Adrenal gland (tissue), 12 donors: ENCODE data around the gene ARAP1. TPM values are rescaled to one million over a fixed set of nuclear protein-coding genes. Genes with fewer than 3 reads are reported as not detected.

Experiments used
- DNase-seq, 7 donors: peaks; one replicate each; pipeline ENCODE4 v3.0.0-alpha.2; 2019 to 2020
- H3K27ac ChIP-seq, 5 donors: fragments of 200-600 bp; sonication (generic) in 4 of 5; 1 replicate in 3 of 5; 2 replicates in 2 of 5; pipeline versions ENCODE4 v1.5.1 to v1.8.0; 2016 to 2020; ENCODE audit warnings: mild to moderate bottlenecking in 1 of 5
- H3K27me3 ChIP-seq: fragments of 200-600 bp; 2 replicates; pipeline ENCODE4 v1.8.0; 2021
- H3K36me3 ChIP-seq, 2 donors: fragments of 200-600 bp; replicated peaks in 1 of 2; 1 replicate in 1 of 2; 2 replicates in 1 of 2; pipeline versions ENCODE4 v1.5.1 to v1.8.0; 2018 to 2022
- H3K4me1 ChIP-seq, 2 donors: fragments of 200-600 bp; replicated peaks in 1 of 2; 1 replicate in 1 of 2; 2 replicates in 1 of 2; pipeline versions ENCODE4 v1.5.1 to v1.8.0; 2018 to 2021
- H3K4me3 ChIP-seq, 4 donors: fragments of 200-600 bp; sonication (generic) in 3 of 4; one replicate each; pipeline ENCODE4 v1.5.1; 2016 to 2018
- H3K9me3 ChIP-seq, 3 donors: fragments of 200-600 bp; sonication (generic) in 1 of 3; replicated peaks in 1 of 3; 1 replicate in 2 of 3; 2 replicates in 1 of 3; pipeline versions ENCODE4 v1.5.1 to v1.8.0; 2016 to 2021
- POLR2A ChIP-seq, 2 donors: fragments of 450-650 bp; IDR thresholded peaks; one replicate each; pipeline ENCODE4 v1.6.1; 2017; ENCODE audit warnings: antibody characterized with exemption in 2 of 2, mild to moderate bottlenecking in 2 of 2, moderate library complexity in 1 of 2
- WGBS, 4 donors: extraction: QIAGEN DNeasy Blood & Tissue Kit in 2 of 4; methylation state at CpG; one replicate each; pipeline versions ENCODE4 v1.1.5 to v1.1.7; 2013 to 2017; 5-methylcytosine and 5-hydroxymethylcytosine counted together
- intact Hi-C, 2 donors: fragments of 100-400 bp; cut with DNase I; formaldehyde crosslinking; loops; one replicate each; pipeline versions ENCODE4 v1.14.1 to v1.15.0; 2022 to 2023
- polyA plus RNA-seq, 3 donors: library from polyadenylated mRNA; stranded (reverse); fragments of 200-250 nt in 2 of 3; fragments of 350-450 nt in 1 of 3; fragmentation: Illumina TruSeq in 1 of 3; extraction: RNeasy Lipid Tissue Mini Kit (QIAGEN cat#74804) in 1 of 3; gene quantifications; one replicate each; pipeline ENCODE4 v1.2.3, GENCODE V29; 2013 to 2014
- total RNA-seq, 9 donors: library from RNA; depleted of rRNA in 4 of 9; stranded (reverse); fragments of >200 nt in 4 of 9; fragments of 120-200 nt in 1 of 9; fragmentation: NEBNext Ultra II Directional in 1 of 9; extraction: Animal tissue kit (Norgen Biotek cat#: 25700) in 1 of 9; gene quantifications; one replicate each; pipeline versions ENCODE4 v1.1.0 to v1.2.4, GENCODE V29; 2013 to 2023
- TF ChIP-seq, protein P1 (sequence below), 6 experiments: fragments of 450-650 bp in 4 of 6; fragments of 200-600 bp in 2 of 6; sonication (generic) in 1 of 6; IDR thresholded peaks; 1 replicate in 5 of 6; 2 replicates in 1 of 6; pipeline versions ENCODE4 v1.5.1 to v1.8.0; 2016 to 2021; ENCODE audit warnings: antibody characterized with exemption in 6 of 6, mild to moderate bottlenecking in 2 of 6, moderate library complexity in 1 of 6
- donor health status: healthy with polysubstance abuse.
- donor health status: Bipolar disorder and iron deficiency.
- donor health status: DM: yes; HTN: yes; CAD: no.
- donor health status: DM: no; HTN: no; CAD: no.
- donor health status: DM: no; HTN: no; CAD: no.
- donor health status: DM: yes; HTN: yes; CAD: no.

ARAP1 gene
- total and polyA plus RNA-seq, 12 donors: 30.0 to 217 (median 149) TPM

DNA sequence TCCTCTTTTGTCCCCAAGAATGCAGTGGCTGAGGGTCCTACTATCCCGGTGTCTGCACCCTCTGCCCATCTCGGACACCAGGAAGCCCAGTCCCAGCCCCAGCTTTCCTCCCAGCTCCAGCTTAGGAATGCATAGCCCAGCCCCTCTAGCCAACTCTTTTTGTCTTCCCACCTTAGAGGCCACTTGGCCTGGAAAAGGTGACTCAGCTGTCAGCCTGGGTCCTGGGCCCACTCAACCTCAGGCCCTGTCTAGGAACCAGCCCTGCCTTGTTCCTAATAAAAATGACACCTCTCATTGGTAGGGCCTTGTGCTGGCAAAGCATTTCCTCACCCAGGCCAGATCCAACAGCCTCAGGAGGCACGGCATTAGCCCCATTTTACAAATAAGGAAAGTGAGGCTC is 106.2 kb downstream of the ARAP1 start:
- H3K9me3 ChIP-seq: no peaks in the 10 kb centered on the region
- H3K36me3 ChIP-seq: no peaks in the 10 kb centered on the region
- no peaks in the 10 kb centered on the region for H3K27me3 ChIP-seq
- 93 to 98% (median 96%) methylated on average over 3 of the region's 3 CpGs for WGBS, 4 donors
- no peak for DNase-seq
- peaks cover 13 to 14% of the 10 kb centered on the region in 2 donors for H3K4me1 ChIP-seq
- no peak for TF ChIP-seq POLR2A (IDR thresholded peaks at IDR 0.05)
- TF ChIP-seq, protein P1, sequence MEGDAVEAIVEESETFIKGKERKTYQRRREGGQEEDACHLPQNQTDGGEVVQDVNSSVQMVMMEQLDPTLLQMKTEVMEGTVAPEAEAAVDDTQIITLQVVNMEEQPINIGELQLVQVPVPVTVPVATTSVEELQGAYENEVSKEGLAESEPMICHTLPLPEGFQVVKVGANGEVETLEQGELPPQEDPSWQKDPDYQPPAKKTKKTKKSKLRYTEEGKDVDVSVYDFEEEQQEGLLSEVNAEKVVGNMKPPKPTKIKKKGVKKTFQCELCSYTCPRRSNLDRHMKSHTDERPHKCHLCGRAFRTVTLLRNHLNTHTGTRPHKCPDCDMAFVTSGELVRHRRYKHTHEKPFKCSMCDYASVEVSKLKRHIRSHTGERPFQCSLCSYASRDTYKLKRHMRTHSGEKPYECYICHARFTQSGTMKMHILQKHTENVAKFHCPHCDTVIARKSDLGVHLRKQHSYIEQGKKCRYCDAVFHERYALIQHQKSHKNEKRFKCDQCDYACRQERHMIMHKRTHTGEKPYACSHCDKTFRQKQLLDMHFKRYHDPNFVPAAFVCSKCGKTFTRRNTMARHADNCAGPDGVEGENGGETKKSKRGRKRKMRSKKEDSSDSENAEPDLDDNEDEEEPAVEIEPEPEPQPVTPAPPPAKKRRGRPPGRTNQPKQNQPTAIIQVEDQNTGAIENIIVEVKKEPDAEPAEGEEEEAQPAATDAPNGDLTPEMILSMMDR (IDR thresholded peaks at IDR 0.05): no peak
- H3K4me3 ChIP-seq: no peak overlapping the region
- H3K27ac ChIP-seq: no peak overlapping the region
- intact Hi-C loops: loop anchor here (5.0 to 10.0 kb wide), 2 partner anchors 59 to 161 kb away; no protein-coding TSS in a partner anchor

DNA sequence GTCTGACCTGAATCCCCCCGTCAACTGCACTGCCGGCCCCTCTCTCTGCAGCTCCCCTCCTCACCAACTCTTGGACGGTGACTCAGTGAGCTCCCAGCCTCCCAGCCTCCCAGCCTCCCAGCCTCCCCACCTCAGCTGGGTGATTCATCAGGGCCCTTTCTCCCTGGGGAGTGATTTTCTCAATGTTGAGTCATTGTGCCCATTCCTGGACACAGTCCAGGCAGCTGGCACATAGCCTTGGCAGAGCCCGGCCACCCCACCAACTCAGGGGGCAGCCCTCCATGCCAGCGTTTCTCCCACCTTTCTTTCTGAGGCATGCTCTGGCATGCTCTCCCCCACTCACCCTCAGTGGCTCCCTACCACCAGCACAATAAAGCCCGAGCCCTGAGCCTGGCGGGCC is 108.7 kb downstream of the ARAP1 start:
- no peaks in the 10 kb centered on the region for H3K27me3 ChIP-seq
- intact Hi-C loops: loop anchor here (5.0 to 10.0 kb wide), 2 partner anchors 46 to 159 kb away; no protein-coding TSS in a partner anchor
- H3K36me3 ChIP-seq: no peaks in the 10 kb centered on the region
- no peaks in the 10 kb centered on the region for H3K9me3 ChIP-seq
- 62 to 68% (median 65%) methylated on average over 7 of the region's 7 CpGs for WGBS, 4 donors
- H3K4me1 ChIP-seq: peaks cover 13 to 14% of the 10 kb centered on the region in 2 donors
- no peak for TF ChIP-seq POLR2A (IDR thresholded peaks at IDR 0.05)
- TF ChIP-seq, protein P1 (IDR thresholded peaks at IDR 0.05): no peak
- H3K27ac ChIP-seq: peak overlapping the region in 1 of 5 donors; percentile 75
- peak; percentile 45 to 82 (median 67) for DNase-seq
- no peak overlapping the region for H3K4me3 ChIP-seq

DNA sequence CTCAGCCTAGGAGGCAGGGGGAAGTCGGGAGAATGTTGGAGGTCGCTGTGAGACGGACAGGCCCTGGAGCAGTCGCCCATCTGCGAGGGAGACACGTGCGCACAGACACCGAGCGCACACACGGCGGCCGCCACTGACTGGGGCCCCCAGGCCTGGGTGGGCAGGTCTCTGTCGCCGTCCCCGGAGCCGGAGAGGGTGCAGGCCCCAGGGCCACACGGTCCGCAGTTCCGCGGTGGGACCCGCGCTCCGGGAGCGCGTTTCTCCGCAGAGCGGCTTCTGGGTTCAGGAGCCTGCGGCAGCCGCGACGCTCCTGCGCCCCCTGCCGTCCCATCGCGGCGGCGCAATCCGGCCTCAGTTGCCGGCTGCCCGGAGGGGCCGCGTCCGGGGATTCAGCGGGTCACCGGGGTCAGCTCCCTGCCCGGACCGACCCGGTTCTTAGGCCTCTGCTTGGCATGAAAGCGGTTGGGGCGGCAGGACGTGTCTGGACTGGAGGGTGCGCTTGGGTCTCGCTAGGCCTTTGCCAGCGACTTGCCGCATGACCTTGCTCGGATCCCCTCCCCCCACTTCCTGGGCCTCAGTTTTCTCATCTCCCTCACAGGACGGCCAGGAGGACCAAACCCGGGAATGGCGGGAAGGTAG is 109.2 kb downstream of the ARAP1 start:
- Histone ChIP-seq H3K36me3 (no peaks in the 10 kb centered on the region), H3K4me1 (peaks cover 13 to 17% of the 10 kb centered on the region in 2 donors), H3K27ac (peak overlapping the region in 2 of 5 donors; percentile 9 to 75), H3K27me3 (no peaks in the 10 kb centered on the region), H3K4me3 (peak overlapping the region in 2 of 4 donors; percentile 67 to 69), H3K9me3 (no peaks in the 10 kb centered on the region)
- 1 to 16% (median 3%) methylated on average over 9 to 59 of the region's 59 CpGs for WGBS, 4 donors
- intact Hi-C loops: loop anchor here (5.0 to 10.0 kb wide), 2 partner anchors 46 to 158 kb away; no protein-coding TSS in a partner anchor
- TF ChIP-seq, protein P1 (IDR thresholded peaks at IDR 0.05): peak; percentile 87 to 98 (median 95)
- no peak for TF ChIP-seq POLR2A (IDR thresholded peaks at IDR 0.05)
- peak; percentile 42 to 72 (median 61) for DNase-seq

DNA sequence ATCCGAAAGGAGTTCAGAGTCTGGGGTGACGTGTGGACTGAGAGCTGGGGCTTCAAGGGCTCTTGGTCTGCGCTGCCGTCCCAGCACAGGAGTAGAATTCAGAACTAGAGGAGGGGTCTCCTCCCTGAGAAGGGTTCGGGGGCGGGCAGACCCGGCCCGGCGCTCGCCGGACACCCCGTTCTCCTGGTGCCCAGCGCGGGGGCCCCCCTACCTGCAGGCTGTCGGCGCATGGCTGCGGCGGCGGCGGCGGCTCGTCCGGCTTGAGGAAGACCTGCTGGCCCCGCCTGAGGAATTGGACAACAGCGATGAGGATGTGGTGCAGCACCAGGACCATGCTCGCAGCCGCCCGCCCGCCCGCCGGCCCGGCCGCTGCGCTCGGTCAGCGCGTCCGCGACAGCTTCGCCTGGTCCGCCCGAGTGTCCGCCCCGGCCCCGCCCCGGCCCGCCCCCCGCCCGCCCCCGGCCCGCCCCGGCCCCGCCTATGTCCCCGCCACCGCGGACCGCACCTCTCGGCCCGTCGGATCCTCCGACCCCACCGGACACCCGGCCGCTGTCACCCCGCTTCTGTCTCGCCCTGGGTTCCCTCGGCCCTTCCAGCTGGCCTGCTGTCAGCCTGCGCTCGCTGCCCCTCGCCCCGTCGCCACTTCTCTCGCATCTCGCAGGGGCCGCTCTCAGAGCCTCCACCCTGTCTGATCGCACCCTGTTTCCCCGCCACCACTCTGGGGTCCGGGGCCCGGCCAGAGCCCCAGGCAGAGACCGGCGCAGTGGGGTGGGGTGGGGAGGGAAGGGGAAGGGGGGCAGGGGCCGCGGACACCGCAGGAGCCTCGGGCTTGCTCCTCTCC is 109.9 kb downstream of the ARAP1 start:
- no peaks in the 10 kb centered on the region for H3K36me3 ChIP-seq
- TF ChIP-seq, protein P1 (IDR thresholded peaks at IDR 0.05): no peak
- TF ChIP-seq POLR2A (IDR thresholded peaks at IDR 0.05): peak; percentile 30 to 42
- intact Hi-C loops: loop anchor here (5.0 to 10.0 kb wide), 2 partner anchors 45 to 157 kb away; no protein-coding TSS in a partner anchor
- H3K4me1 ChIP-seq: peaks cover 13 to 25% of the 10 kb centered on the region in 2 donors
- 0 to 1% (median 0%) methylated on average over 26 to 83 of the region's 85 CpGs for WGBS, 4 donors
- no peaks in the 10 kb centered on the region for H3K27me3 ChIP-seq
- peak in 5 of 7 donors; percentile 42 to 59 (median 48) for DNase-seq
- peak overlapping the region in 2 of 5 donors; percentile 9 to 75 for H3K27ac ChIP-seq
- peak overlapping the region in 2 of 4 donors; percentile 67 to 69 for H3K4me3 ChIP-seq
- H3K9me3 ChIP-seq: no peaks in the 10 kb centered on the region
